ENCODE results near the gene GFRA1.
A peak's percentile ranks its signal among the peaks of the same experiment; 100 is the strongest.

The GFRA1 gene, protein sequence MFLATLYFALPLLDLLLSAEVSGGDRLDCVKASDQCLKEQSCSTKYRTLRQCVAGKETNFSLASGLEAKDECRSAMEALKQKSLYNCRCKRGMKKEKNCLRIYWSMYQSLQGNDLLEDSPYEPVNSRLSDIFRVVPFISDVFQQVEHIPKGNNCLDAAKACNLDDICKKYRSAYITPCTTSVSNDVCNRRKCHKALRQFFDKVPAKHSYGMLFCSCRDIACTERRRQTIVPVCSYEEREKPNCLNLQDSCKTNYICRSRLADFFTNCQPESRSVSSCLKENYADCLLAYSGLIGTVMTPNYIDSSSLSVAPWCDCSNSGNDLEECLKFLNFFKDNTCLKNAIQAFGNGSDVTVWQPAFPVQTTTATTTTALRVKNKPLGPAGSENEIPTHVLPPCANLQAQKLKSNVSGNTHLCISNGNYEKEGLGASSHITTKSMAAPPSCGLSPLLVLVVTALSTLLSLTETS

DNA sequence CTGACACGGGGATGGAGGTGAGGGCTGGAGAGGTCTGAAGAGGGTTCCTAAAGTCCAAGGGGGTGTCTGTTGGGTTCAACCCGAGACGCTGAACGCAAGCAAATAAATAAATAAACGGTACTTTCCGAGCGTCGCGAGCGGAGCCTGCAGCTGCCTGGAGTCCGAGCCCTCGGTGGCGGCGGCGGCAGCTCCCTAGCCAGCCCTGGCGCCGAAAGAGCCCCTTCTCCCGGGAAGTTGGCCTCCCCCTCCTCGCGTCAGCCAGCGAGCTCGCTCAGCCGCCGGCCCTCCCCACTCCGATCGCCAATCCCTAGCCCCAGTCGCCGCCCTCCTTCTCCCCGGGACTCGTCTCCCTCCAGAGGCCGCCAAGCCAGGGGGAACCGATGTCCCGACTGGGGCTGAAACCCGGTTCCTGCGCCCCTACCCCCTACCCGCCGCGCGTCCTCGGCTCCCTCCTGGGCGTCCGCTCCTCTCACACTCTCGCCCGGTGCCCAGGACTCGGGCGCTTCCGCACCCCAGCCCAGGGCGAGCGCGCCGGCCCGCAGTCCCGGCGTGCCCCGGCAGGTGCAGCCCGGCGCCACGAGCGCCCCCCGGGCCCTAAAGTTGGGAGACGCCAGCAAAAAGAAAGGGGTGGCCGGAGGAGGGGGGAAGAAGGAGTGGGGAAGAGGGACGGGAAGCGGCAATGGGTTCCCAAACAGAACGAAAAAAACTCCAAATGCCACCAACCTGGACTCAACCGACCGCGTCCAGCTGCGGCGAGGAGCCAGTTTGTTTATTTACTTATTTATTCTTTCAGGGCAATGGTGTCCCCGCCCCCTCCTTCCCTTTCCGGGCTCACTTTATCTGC is at the start of gene GFRA1:
Gene GFRA1, minus strand, starts transcription at position 767 of the 844 bp plus-strand sequence. CDS start 1,177 bp downstream, outside the sequence.
- H3K4me3 ChIP-seq, result peak within 1 kb of the TSS; percentile 9 to 57 (median 32)
- peak within 1 kb of the TSS in 9 of 21 experiments; percentile 55 to 79 (median 74) for H3K27ac ChIP-seq

DNA sequence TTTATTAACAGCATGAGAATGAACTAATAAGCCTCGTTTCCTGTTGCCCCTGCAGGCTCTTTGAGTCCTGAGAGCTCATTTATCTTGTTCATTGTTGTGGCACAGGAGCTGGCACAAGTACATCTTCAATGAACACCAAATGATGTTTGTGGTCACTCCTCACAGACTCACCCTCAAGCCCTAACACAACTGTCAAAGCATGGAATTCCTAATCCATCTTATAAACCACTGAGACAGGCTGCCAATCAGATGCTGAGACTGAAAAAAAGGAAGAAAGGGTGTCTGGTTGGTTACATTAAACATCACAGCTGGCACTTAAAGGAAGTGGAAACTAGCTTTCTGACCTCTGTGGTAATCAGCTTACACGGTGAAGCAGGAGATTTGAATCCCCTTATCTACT is 43.5 kb upstream of the GFRA1 start:
- H3K4me3 ChIP-seq, result no peak overlapping the region
- H3K27ac ChIP-seq, result no peak overlapping the region

DNA sequence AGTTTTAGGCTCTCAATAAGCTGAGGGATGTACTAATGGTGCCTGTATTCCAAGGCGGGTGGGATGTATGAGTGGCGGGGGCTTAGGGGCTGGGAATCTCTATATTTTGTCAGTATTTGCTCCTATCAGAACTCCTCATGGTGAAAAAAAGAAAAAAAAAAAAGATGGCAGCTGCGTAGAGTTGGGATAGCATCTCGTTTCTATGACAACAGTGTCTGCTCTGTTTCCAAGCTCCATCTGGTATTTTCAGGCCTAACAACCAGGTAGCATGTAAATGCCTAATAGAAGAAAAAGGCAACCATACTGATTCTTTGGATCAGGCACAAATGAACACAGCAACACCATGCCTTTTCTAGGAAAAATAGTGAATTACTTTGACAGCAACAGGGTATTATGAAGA is 39.5 kb upstream of the GFRA1 start:
- H3K4me3 ChIP-seq, result no peak overlapping the region
- no peak overlapping the region for H3K27ac ChIP-seq

DNA sequence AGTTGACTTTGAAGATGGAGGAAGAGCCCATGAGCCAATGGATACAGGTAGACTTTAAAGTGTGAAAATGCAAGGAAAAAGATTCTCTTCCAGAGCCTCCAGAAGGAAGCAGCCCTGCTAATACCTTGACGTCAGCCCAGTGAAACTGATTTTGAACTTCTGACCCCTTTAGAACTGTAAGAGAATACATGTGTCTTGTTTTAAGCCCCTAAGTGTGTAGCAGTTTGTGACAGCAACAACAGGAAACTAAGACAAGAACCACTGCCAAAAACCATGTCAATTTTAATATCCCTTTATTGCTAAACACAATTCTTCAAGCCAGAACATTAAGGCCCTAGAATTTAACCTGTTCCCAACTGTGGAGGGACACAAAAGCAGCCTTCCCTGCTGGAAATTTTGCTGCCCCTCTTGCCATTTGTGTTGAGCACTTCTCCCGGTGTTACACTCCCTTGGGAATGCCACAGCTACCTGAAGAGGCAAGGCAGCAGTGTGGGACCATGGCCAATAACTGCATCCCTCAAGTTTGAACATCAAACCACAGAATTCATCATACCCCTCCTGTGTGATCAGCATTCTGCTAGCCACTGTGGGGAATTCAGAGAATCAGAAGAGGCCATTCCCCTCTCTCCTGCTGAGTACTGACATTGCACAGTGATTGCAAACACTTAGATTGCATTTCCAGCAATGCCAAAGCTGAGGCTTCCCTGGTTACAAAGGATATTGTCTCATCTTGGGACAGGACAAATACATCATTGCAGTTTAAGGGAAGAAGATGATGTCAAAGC is 38.9 kb upstream of the GFRA1 start:
- Histone ChIP-seq H3K27ac (no peak overlapping the region), H3K4me3 (no peak overlapping the region)

DNA sequence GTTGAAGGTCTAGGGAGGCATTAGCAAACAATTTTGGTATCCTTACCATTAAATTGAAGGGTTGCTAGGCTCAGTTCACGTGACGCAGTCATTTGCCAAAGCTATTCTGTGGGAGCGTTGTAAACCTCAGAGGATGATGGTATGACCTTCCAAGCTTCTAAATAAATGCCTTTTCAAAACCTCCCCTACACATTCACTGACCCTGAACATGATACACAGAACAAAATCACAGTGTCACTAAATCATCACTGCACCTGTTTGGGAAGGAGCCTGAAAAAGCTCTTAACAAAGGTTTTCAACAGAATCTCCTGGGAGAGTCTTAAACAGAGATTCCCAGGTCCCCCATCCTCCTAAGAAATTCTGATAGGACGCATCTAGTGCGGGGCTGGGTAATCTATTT is 38.0 kb upstream of the GFRA1 start:
- no peak overlapping the region for H3K4me3 ChIP-seq
- no peak overlapping the region for H3K27ac ChIP-seq

DNA sequence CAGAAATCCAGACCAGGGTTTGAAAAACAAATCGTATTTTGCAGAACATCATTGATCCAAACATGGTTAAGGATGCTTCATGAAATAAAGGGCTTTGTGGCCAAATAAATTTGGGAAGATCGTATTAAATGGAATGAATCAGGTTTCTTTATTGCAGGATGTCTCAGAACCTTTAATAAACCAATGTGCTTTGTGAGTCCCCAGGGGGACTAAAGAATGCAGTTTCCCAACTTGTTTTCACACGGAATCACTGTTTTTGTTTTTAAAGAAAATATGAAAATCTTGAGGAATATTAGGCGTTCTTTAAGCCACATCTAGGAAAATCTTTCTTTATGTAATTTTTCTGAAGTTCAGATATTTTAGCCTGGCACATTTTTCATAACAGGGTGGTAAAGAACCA is 34.4 kb upstream of the GFRA1 start:
- Histone ChIP-seq H3K4me3 (no peak overlapping the region), H3K27ac (peak overlapping the region in 1 of 21 experiments; percentile 61)

DNA sequence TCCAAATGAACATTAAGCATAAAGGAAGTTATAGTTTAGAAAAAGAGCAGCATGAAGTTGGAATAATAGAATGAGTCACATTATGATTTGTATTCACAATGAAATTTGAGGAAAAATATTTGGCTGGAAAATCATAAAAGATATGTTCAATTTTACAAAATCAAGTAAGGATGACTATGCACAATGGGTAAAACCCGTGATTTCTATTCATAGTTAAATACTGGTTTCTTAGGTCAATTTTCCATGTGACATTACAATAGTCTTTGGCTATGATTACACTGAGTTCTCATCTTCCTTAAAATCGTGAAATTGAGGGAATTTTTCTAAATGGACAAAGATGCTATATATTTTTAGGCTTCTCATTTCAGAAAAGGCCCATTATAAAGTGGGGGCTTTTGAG is 33.8 kb upstream of the GFRA1 start:
- Histone ChIP-seq H3K27ac (peak overlapping the region in 1 of 21 experiments; percentile 61), H3K4me3 (no peak overlapping the region)

DNA sequence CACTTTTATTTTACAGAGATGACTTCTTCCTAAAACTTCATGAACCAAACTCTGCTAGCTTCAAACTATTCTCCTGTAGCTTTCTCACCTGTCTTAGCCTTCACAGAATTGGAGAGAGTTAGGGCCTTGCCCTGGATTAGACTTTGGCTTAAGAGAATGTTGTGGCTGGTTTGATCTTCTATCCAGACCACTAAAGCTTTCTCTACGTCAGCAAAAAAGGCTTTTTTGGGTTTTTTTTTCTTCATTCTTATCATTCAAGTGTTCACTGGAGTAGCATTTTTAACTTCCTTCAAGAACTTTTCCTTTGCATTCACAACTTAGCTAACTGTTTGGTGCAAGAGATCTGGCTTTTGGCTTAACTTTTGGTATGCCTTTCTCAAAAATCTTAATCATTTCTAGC is 31.9 kb upstream of the GFRA1 start:
- no peak overlapping the region for H3K4me3 ChIP-seq
- H3K27ac ChIP-seq, result no peak overlapping the region

DNA sequence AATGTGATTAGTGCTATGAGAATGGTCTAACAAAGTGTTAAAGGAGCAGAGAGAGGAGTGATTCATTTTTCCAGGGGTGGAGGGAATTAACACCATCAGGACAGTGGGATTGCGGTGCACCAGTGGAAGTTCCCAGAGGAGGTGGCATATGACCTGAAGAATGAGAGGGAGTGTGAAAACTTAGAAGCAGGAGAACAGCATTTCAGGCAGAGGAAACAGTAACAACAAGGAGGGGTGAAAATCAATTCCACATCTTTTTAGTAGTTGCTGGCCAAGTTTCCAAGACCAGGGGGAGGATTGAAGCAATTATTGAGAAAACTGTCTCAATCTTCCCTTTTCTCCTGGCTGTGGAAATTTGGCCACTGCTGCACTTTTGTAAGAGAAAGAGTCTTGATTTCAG is 27.5 kb upstream of the GFRA1 start:
- H3K27ac ChIP-seq, result no peak overlapping the region
- no peak overlapping the region for H3K4me3 ChIP-seq

DNA sequence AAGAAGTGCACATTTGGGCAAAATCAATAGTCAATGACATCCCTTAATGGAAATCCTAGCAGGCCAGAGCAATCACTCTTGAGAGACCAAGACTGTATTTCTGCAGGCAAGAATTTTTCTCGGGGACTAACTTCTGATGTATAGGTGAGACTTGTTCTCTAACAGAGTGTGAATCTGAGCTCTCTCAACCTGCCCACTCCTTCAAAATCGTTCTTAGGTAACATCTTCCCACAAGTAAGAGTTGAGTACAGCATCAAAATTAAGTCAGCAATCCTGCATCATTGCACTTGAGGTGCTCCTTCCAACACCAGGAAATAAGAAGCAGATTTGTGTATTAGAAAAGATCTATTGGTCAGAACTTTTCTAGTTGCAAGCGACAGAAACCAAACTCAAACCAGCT is 25.6 kb upstream of the GFRA1 start:
- Histone ChIP-seq H3K4me3 (no peak overlapping the region), H3K27ac (no peak overlapping the region)

DNA sequence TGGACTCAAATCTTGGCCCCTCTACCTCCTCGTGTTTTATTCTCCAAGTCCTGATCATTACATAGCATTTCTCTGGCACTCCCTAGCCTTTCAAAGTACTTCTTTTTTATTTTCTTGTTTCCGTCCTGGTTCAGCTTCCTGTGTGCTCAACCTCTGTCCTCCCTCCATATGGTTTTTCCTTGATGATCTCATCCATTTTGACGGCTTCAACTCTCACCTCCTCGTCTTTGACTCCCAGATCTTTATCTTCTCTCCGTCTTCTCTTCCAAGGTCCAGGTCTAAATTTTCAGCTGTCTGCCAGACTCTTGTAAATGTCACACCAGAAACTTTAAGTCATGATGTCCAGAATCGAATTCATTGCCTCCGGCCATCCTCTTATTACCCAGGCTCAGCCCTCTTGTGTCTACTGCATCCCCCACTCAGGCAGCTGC is 23.3 kb upstream of the GFRA1 start:
- H3K27ac ChIP-seq, result no peak overlapping the region
- no peak overlapping the region for H3K4me3 ChIP-seq

DNA sequence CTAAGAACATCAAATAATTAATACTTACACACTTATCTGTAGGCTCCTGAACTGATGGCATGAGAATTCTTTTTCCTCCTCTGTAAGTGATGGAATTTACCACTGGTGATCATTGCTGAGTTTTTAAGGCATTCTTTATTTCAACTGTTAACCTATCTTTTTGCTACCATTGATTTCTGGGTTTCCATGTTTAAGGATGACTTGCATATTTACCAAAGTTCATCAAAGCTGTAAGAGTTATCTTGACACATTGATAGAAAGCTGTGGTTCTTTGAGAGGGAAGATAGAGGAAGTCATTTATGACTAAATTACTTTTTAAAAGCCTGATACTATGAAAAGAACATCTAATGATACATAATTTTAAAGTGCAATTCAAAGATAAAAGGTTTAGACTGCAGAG is 19.5 kb upstream of the GFRA1 start:
- Histone ChIP-seq H3K4me3 (no peak overlapping the region), H3K27ac (no peak overlapping the region)

DNA sequence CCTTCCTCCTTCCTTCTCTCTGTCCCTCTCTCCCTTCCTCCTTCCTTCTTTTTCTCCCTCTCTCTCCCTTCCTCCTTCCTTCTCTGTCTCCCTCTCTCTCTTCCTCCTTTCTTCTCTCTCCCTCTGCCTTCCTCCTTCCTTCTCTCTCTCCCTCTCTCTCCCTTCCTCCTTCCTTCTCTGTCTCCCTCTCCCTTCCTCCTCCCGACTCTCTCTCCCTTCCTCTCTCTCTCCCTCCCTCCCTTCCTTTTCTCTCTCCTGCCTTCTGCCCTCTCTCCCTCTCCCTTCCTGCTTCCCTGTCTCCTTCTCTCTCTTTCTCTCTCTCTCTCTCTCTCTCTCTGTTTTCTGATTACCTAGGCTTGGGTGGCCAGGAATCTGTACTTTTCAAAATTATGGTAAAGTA is 16.6 kb upstream of the GFRA1 start:
- H3K4me3 ChIP-seq, result no peak overlapping the region
- H3K27ac ChIP-seq, result no peak overlapping the region

DNA sequence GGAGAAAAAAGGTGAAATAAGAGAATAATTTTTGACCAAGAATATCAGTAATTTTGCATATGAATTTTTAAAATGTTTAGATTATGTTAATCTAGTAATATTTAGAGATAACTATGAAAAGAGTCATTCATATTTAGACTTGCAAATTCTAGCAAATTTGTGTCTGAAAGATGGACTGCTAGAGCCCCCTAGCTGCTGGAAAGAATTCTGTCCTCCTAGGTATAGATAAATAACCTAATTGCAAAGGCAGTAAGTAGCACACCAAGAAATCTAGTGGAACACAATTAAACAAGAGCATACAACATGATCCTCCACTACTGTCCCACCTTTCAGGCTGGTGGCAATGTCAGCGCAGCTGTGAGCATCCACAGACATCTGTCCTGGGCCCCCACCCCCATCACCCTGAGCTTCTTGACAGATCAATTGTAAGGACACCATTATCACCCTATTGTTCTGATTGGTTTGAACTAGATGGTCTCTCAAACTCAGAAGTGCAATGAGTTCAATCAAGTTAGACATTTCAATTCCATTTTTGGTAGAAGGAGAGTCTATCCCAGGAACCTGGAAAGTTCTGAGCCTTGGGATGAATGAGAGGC is 15.0 kb upstream of the GFRA1 start:
- H3K4me3 ChIP-seq, result no peak overlapping the region

DNA sequence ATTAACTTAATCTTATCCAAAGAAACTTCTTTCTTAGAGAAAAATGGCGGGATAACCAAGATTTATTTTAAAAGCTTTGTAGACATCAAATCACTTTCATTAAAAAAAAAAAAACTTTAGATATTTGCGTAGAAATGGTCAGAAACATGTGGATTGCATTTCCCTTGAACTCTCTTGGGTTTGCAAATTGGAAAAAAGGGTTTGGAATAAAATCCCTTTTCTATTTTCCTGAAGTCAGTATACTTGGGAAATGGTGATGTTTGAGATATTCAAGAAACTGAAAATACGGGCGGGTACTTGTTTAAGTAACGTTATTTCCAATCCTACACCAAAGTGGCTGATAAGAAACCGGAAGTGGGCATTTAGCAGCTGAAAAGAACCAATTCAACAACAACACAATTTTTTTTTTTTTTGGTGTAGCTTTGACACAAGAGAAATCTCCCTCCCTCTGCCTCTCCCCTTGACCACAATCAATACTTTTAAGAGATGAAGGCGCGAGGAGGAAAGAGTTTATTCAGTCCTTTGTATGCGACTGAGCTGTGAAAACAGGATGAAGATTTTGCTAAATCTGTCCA is 13.7 kb upstream of the GFRA1 start:
- Histone ChIP-seq H3K4me3 (no peak overlapping the region), H3K27ac (no peak overlapping the region)

More for the DNA sequence above, 15.0 kb upstream of the GFRA1 start:
- H3K27ac ChIP-seq, result no peak overlapping the region

DNA sequence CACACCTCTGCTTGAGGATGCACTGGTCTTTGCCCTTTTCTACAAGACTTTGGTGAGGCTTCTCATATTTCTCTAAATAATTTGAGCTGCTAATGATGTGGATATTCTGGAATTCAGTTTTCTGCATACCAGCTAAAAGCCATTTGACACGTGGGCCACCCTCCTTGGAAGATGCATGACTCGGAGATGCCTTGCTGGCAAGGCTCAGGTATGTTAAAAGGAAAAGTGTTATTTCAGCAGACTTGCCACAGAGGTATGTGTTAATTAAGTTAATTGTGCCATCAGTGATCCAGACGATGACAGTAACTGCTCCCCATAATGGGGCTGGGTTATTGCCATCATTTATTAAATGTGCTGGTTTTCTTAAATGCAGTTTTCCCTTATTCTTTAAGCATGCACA is 8.8 kb upstream of the GFRA1 start:
- H3K27ac ChIP-seq, result no peak overlapping the region
- H3K4me3 ChIP-seq, result no peak overlapping the region

DNA sequence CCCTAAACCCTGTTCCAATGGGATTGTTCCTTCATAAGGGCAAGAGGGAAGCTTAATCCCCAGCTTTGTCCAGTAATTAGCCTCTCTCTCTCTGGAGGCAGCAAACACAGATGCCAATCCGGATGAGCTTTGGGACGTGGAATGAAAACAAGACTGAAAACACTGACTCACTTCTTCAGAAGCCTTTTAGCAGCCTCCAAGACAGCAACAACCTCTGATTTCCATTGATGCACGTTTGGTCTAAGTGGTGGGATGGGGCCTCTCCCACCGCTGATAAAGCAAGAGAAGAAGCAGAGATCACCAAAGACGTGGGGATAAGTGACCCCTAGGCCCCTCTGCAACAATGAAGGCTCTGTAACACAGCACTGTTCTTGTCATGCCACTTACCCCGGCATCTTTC is 5.8 kb upstream of the GFRA1 start:
- H3K27ac ChIP-seq, result no peak overlapping the region
- H3K4me3 ChIP-seq, result no peak overlapping the region

DNA sequence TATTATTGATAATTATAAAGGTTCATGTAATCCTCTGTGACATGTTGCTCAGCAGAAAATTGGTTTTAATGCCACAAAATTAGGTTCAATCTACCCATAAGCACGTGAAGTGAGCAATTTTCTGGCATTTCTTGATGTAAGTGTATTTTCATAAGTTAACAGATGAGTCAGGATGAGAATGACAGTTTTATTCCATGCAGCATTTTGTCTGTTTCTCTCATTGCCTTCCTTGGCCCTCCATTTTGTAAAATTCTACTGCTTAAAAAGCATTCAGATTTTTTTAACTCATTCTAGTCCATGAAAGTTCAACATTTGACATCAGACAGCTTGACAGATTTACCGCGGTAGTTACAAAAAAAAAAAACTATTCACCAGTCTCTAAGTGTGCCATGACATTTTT is 4.0 kb upstream of the GFRA1 start:
- no peak overlapping the region for H3K4me3 ChIP-seq
- no peak overlapping the region for H3K27ac ChIP-seq

All from skin epidermis (tissue), 12 donors.